HEK293T (cell line): Measurements from ENCODE around the gene CCDC170.

Experiments used
- BHLHE40 ChIP-seq: fragments of 450-650 bp; IDR thresholded peaks from 2 replicates; pipeline ENCODE4 v1.6.1; 2016; ENCODE audit warnings: mild to moderate bottlenecking, moderate library complexity, borderline replicate concordance
- ELF4 ChIP-seq: fragments of 450-650 bp; IDR thresholded peaks from 2 replicates; pipeline ENCODE4 v1.6.1; 2017; ENCODE audit warnings: antibody characterized with exemption
- FOXA1 ChIP-seq: fragments of 450-650 bp; IDR thresholded peaks from 2 replicates; pipeline ENCODE4 v1.6.1; 2016; ENCODE audit warnings: mild to moderate bottlenecking
- FOXK2 ChIP-seq: fragments of 450-650 bp; IDR thresholded peaks from 2 replicates; pipeline ENCODE4 v1.6.1; 2016; ENCODE audit warnings: mild to moderate bottlenecking
- FOXM1 ChIP-seq: fragments of 450-650 bp; IDR thresholded peaks from 2 replicates; pipeline ENCODE4 v1.6.1; 2017; ENCODE audit warnings: mild to moderate bottlenecking, borderline replicate concordance
- HDGF ChIP-seq: fragments of 450-650 bp; IDR thresholded peaks from 2 replicates; pipeline ENCODE4 v1.6.1; 2017; ENCODE audit warnings: antibody characterized with exemption, borderline replicate concordance
- PKNOX1 ChIP-seq: fragments of 450-650 bp; IDR thresholded peaks from 2 replicates; pipeline ENCODE4 v1.6.1; 2016
- SP1 ChIP-seq: fragments of 450-650 bp; IDR thresholded peaks from 2 replicates; pipeline ENCODE4 v1.6.1; 2017
- SUZ12 ChIP-seq: fragments of 450-650 bp; IDR thresholded peaks from 2 replicates; pipeline ENCODE4 v1.6.1; 2016; ENCODE audit warnings: mild to moderate bottlenecking
- TARDBP ChIP-seq: fragments of 450-650 bp; IDR thresholded peaks from 2 replicates; pipeline ENCODE4 v1.6.1; 2016
- ZNF384 ChIP-seq: fragments of 450-650 bp; IDR thresholded peaks from 2 replicates; pipeline ENCODE4 v1.6.1; 2016

- TF ChIP-seq SP1 (no peak), SUZ12 (no peak), ELF4 (no peak), TARDBP (no peak), ZNF384 (no peak), PKNOX1 (no peak), FOXA1 (no peak), FOXK2 (no peak), FOXM1 (no peak), BHLHE40 (no peak), HDGF (no peak)
Observed at GRCh38 chr6:151514000-151514730, 20.3 kb downstream of the CCDC170 start.
